ENCODE measurements around the gene CIB4.

The CIB4 gene

GRCh38 chr2:26640781-26641564, at the start of gene CIB4:
TSS of gene CIB4 (minus strand) at chr2:26641366. CDS start at chr2:26641314, 52 bp downstream.
- no peak for TF ChIP-seq CTCF (IDR thresholded peaks at IDR 0.05; ENCODE audit: low read depth, low read length)
- no peak for DNase-seq (ENCODE audit: extremely low read depth, low read depth)

- DNase-seq (ENCODE audit: extremely low read depth, low read depth): no peak
- no peak for TF ChIP-seq CTCF (IDR thresholded peaks at IDR 0.05; ENCODE audit: low read depth, low read length)
Observed at GRCh38 chr2:26687801-26688200, 46.6 kb upstream of the CIB4 start.

GRCh38 chr2:26687328-26687727, 46.2 kb upstream of the CIB4 start:
- no peak for DNase-seq (ENCODE audit: extremely low read depth, low read depth)
- no peak for TF ChIP-seq CTCF (IDR thresholded peaks at IDR 0.05; ENCODE audit: low read depth, low read length)

GRCh38 chr2:26685989-26686839, 45.0 kb upstream of the CIB4 start:
- no peak for TF ChIP-seq CTCF (IDR thresholded peaks at IDR 0.05; ENCODE audit: low read depth, low read length)
- no peak for DNase-seq (ENCODE audit: extremely low read depth, low read depth)

- DNase-seq (ENCODE audit: extremely low read depth, low read depth): no peak
- TF ChIP-seq CTCF (IDR thresholded peaks at IDR 0.05; ENCODE audit: low read depth, low read length): no peak
Observed at GRCh38 chr2:26685341-26685740, 44.2 kb upstream of the CIB4 start.

GRCh38 chr2:26683583-26683982, 42.4 kb upstream of the CIB4 start:
- no peak for TF ChIP-seq CTCF (IDR thresholded peaks at IDR 0.05; ENCODE audit: low read depth, low read length)
- no peak for DNase-seq (ENCODE audit: extremely low read depth, low read depth)

GRCh38 chr2:26682155-26682554, 41.0 kb upstream of the CIB4 start:
- DNase-seq (ENCODE audit: extremely low read depth, low read depth): no peak

More at GRCh38 chr2:26682155-26682554, 41.0 kb upstream of the CIB4 start:
- no peak for TF ChIP-seq CTCF (IDR thresholded peaks at IDR 0.05; ENCODE audit: low read depth, low read length)
